IMR-90 (cell line): ENCODE measurements around the gene ABHD6. TPM values are rescaled to one million over a fixed set of nuclear protein-coding genes. Genes with fewer than 3 reads are reported as not detected.
"Not testable (repeated sequence)": the region's sequence is repeated elsewhere in the genome, so short reads cannot be mapped to it uniquely, and the experiment has no call there.

Experiments
- ATAC-seq: fragments of 200-7000 bp; cut with Tn5 transposase; 2 replicates; pipeline ENCODE4 v1.9.1; 2020; ENCODE audit warnings: low read depth, mild to moderate bottlenecking, moderate library complexity
- BruUV-seq: library from RNA; stranded (reverse); fragments of 400-500 nt; replicated peaks from 2 replicates; lab custom pipeline; 2021; lab: Mats Ljungman, UMichigan
- CTCF ChIA-PET: fragments of 300-600 bp; formaldehyde crosslinking; extraction: SDS; loops from one replicate; lab custom pipeline; 2021; ENCODE audit warnings: antibody characterized with exemption; lab: Yijun Ruan, JAX
- POLR2A ChIA-PET: fragments of 300-600 bp; sonication (Branson Sonifier 250); formaldehyde crosslinking; loops from one replicate; lab custom pipeline; 2022; ENCODE audit warnings: antibody characterized with exemption; ENCODE audit not compliant: unreplicated experiment; lab: Charles Lee
- DNase-seq: peaks from one replicate; pipeline ENCODE4 v3.0.0; 2013
- H2AFZ ChIP-seq: replicated peaks from 2 replicates; pipeline ENCODE3; 2013; ENCODE audit warnings: low read length, mild to moderate bottlenecking; ENCODE audit not compliant: poor library complexity
- H2AK5ac ChIP-seq: 2 replicates; pipeline ENCODE4 v1.6.1; 2013; ENCODE audit warnings: low read depth, low read length, inconsistent platforms
- H2AK9ac ChIP-seq: replicated peaks from 2 replicates; pipeline ENCODE3; 2013; ENCODE audit warnings: mild to moderate bottlenecking, low read depth, low read length, moderate library complexity; ENCODE audit not compliant: poor library complexity
- H2BK120ac ChIP-seq: 2 replicates; pipeline ENCODE4 v1.6.1; 2013; ENCODE audit warnings: low read depth, low read length, inconsistent platforms
- H2BK15ac ChIP-seq: 3 replicates; pipeline ENCODE4 v1.6.1; 2013; ENCODE audit warnings: low read depth, low read length, inconsistent platforms
- H2BK20ac ChIP-seq: 2 replicates; pipeline ENCODE4 v1.6.1; 2013; ENCODE audit warnings: low read depth, mild to moderate bottlenecking, inconsistent platforms, low read length, moderate library complexity
- H2BK5ac ChIP-seq: 2 replicates; pipeline ENCODE4 v1.6.1; 2013; ENCODE audit warnings: mild to moderate bottlenecking, low read depth, low read length, inconsistent platforms; ENCODE audit not compliant: poor library complexity, severe bottlenecking
- H3K14ac ChIP-seq: replicated peaks from 2 replicates; pipeline ENCODE4 v1.6.1; 2013; ENCODE audit warnings: low read depth, low read length, inconsistent platforms
- H3K18ac ChIP-seq: 2 replicates; pipeline ENCODE4 v1.6.1; 2013; ENCODE audit warnings: low read depth, low read length, control low read depth
- H3K23ac ChIP-seq: 2 replicates; pipeline ENCODE4 v1.6.1; 2013; ENCODE audit warnings: low read depth, low read length, inconsistent platforms
- H3K27ac ChIP-seq: 2 replicates; pipeline ENCODE4 v1.5.1; 2013; ENCODE audit warnings: mild to moderate bottlenecking, control low read depth, low read length; ENCODE audit not compliant: insufficient read depth
- H3K27me3 ChIP-seq: 2 replicates; pipeline ENCODE4 v1.6.1; 2013; ENCODE audit warnings: low read length; ENCODE audit not compliant: control insufficient read depth, insufficient read depth
- H3K36me3 ChIP-seq: 2 replicates; pipeline ENCODE4 v1.6.1; 2013; ENCODE audit warnings: low read length, mixed read lengths; ENCODE audit not compliant: control insufficient read depth, insufficient read depth
- H3K4ac ChIP-seq: 2 replicates; pipeline ENCODE4 v1.6.1; 2013; ENCODE audit warnings: low read depth, low read length, inconsistent platforms
- H3K4me1 ChIP-seq: 2 replicates; pipeline ENCODE4 v1.6.1; 2013; ENCODE audit warnings: low read length, mixed read lengths; ENCODE audit not compliant: control insufficient read depth, insufficient read depth
- H3K4me2 ChIP-seq: 2 replicates; pipeline ENCODE4 v1.6.1; 2013; ENCODE audit warnings: low read depth, mild to moderate bottlenecking, control low read depth, low read length, moderate library complexity
- H3K4me3 ChIP-seq: 2 replicates; pipeline ENCODE4 v1.5.1; 2013; ENCODE audit warnings: low read depth, mild to moderate bottlenecking, control low read depth, low read length, moderate library complexity; ENCODE audit not compliant: insufficient read depth
- H3K56ac ChIP-seq: 2 replicates; pipeline ENCODE4 v1.6.1; 2013; ENCODE audit warnings: low read length, inconsistent platforms; ENCODE audit not compliant: insufficient read depth; ENCODE audit errors: extremely low read depth
- H3K79me1 ChIP-seq, 2 experiments: 2 replicates each; pipeline ENCODE4 v1.6.1; 2013; ENCODE audit warnings: low read length in 2 of 2, inconsistent platforms in 1 of 2, low read depth in 1 of 2
- H3K9ac ChIP-seq: 2 replicates; pipeline ENCODE4 v1.6.1; 2013; ENCODE audit warnings: low read depth, low read length, control low read depth
- H3K9me1 ChIP-seq: 2 replicates; pipeline ENCODE4 v1.6.1; 2013; ENCODE audit warnings: low read length, inconsistent platforms; ENCODE audit not compliant: insufficient read depth
- H3K9me3 ChIP-seq: 2 replicates; pipeline ENCODE4 v1.6.1; 2013; ENCODE audit warnings: low read length; ENCODE audit not compliant: control insufficient read depth, insufficient read depth
- H4K20me1 ChIP-seq: 2 replicates; pipeline ENCODE4 v1.6.1; 2013; ENCODE audit warnings: low read length, inconsistent platforms; ENCODE audit not compliant: insufficient read depth
- H4K5ac ChIP-seq: 2 replicates; pipeline ENCODE4 v1.6.1; 2013; ENCODE audit warnings: mild to moderate bottlenecking, low read depth, low read length, control low read depth
- H4K8ac ChIP-seq, 2 experiments: 2 replicates each; pipeline ENCODE4 v1.6.1; 2013; ENCODE audit warnings: low read depth in 2 of 2, low read length in 2 of 2, control low read depth in 1 of 2, inconsistent platforms in 1 of 2
- H4K91ac ChIP-seq: 2 replicates; pipeline ENCODE4 v1.6.1; 2013; ENCODE audit warnings: low read depth, low read length, inconsistent platforms; ENCODE audit not compliant: insufficient read depth
- WGBS, 2 experiments: methylation state at CpG; one replicate each; pipeline versions ENCODE4 v1.1.5 to v1.1.7; 2013; ENCODE audit warnings: missing lambda C conversion rate in 2 of 2; ENCODE audit not compliant: insufficient read length in 1 of 2; ENCODE audit errors: extremely low coverage in 2 of 2; 5-methylcytosine and 5-hydroxymethylcytosine counted together
- dilution Hi-C: fragments of 300-500 bp; cut with HindIII; formaldehyde crosslinking; loops from one replicate; pipeline ENCODE4 v1.14.3; 2018; ENCODE audit warnings: low sequenced_read_pairs; ENCODE audit not compliant: unreplicated experiment
- in situ Hi-C: fragments of 300-500 bp; cut with MboI; formaldehyde crosslinking; loops from 3 replicates; pipeline ENCODE4 v1.14.3; 2019; ENCODE audit warnings: low sequenced_read_pairs, inconsistent platforms, mixed read lengths
- intact Hi-C: fragments of 100-400 bp; cut with micrococcal nuclease; formaldehyde crosslinking; loops from 2 replicates; pipeline ENCODE4 v1.10.0; 2022
- polyA plus RNA-seq, 3 experiments: library from polyadenylated mRNA; depleted of rRNA; stranded (reverse); fragments of >200 nt; gene quantifications; 2 replicates each; pipeline ENCODE4 v1.2.3, GENCODE V29; 2012; ENCODE audit warnings: low replicate concordance in 1 of 3
- total RNA-seq: library from RNA; depleted of rRNA; stranded (reverse); fragments of >200 nt; gene quantifications from 2 replicates; pipeline ENCODE4 v1.2.3, GENCODE V29; 2012

The ABHD6 gene
- total and polyA plus RNA-seq, 2 of the 4 experiments (the other 2 are of a cell fraction), result 5.0 to 5.6 TPM

GRCh38 chr3:58242860-58243259 lies 5.3 kb downstream of the ABHD6 start:
- H3K56ac ChIP-seq, H3K4ac ChIP-seq, H2BK120ac ChIP-seq, H4K5ac ChIP-seq, H3K27ac ChIP-seq, H3K36me3 ChIP-seq, H4K8ac ChIP-seq, POLR2A ChIA-PET, H3K27me3 ChIP-seq, in situ Hi-C loops, H3K9me3 ChIP-seq, H2BK20ac ChIP-seq, H2AK5ac ChIP-seq, H3K4me1 ChIP-seq, H3K9ac ChIP-seq, H4K91ac ChIP-seq, H3K4me2 ChIP-seq, H2AK9ac ChIP-seq, intact Hi-C loops, dilution Hi-C loops, H3K4me3 ChIP-seq, H3K14ac ChIP-seq, H2BK15ac ChIP-seq, ATAC-seq, BruUV-seq, H3K18ac ChIP-seq, CTCF ChIA-PET, H2AFZ ChIP-seq, H3K23ac ChIP-seq, H2BK5ac ChIP-seq, H3K9me1 ChIP-seq, DNase-seq: not testable (repeated sequence)
- WGBS, 2 experiments, result no CpG with 5 or more reads among the region's 4 CpGs
- H4K20me1 ChIP-seq, result peaks cover 12% of the 10 kb centered on the region
- peaks cover 33 to 45% of the 10 kb centered on the region in 2 experiments for H3K79me1 ChIP-seq
